ENCODE measurements around the gene C11orf68.
"Not testable (repeated sequence)": the region's sequence is repeated elsewhere in the genome, so short reads cannot be mapped to it uniquely, and the experiment has no call there.

The C11orf68 gene

DNA sequence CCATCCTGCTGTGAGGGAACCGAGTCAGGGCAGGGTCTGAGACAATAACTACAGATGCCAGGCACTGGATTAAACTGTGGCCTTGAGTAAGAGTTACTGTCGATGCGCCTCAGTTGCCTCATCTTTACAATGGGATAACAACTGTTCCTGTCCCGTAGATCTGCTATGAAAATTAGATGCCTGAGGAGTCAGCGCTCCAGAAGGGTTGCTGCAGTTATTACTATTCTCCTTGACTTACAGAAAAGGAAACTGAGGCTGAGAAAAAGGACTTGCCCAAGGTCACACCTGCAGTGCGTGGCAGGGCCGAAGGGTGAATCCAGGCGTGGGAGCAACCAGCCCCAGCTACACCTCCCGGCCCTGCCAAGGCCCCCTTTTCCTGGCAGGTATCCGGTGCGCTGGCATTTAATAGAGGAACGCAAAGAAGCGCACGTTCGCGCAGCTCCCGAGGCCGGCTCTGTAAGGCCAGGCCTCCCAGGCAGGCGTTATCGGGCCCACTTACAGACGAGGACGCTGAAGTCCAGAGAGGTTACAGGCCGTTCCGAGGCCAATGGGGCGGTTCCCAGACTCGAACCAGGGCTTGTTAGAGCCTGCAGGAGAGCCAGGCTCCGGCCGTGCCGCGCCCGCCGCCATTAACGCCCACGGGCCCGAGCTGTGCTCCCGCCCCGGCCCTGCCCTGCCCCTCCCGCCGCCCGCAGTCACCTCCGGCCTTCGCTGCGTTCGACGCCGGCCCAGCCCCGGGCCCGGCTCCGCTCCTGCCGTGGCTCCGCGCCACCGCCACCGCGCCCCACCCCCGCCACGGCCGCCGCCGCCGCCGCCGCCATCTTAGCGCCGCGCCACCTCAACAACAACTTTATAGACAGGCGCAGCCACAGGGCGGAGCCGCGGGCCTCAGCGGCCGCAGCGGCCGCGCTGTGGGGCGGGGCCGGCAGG is at the start of gene C11orf68:
Gene C11orf68 (minus strand): TSS at position 852 of the 930 bp plus-strand sequence. CDS start 31 bp downstream, at position 821.
- Mint-ChIP-seq H3K27ac (peak within 1 kb of the TSS; percentile 90), H3K9me3 (no peaks in the 10 kb centered on the region), H3K27me3 (no peaks in the 10 kb centered on the region), H3K36me3 (peaks cover 6% of the 10 kb centered on the region), H3K4me3 (peak within 1 kb of the TSS; percentile 91), H3K4me1 (peaks cover 55% of the 10 kb centered on the region)

DNA sequence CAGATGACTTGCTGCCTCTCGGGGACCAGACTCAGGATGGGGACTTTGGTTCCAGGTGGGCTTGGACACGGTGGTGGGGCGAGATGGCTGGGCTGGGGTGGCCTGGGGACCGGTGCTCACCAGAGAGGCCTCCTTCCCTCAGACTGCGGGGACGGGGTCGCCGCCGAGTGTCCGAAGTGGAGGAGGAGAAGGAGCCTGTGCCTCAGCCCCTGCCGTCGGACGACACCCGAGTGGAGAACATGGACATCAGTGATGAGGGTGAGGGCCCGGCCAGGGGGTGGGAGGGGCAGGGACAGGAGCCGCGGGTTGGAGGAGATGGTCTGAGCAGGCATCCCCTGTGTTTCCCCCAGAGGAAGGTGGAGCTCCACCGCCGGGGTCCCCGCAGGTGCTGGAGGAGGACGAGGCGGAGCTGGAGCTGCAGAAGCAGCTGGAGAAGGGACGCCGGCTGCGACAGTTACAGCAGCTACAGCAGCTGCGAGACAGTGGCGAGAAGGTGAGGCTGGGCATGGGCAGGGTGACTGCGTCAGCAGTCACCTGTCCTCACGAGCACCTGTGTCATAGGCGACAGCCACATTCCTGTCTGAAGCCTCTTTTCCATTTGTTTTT is 48.6 kb upstream of the C11orf68 start:
- peaks cover 38% of the 10 kb centered on the region for H3K4me1 Mint-ChIP-seq
- no peak overlapping the region for H3K27ac Mint-ChIP-seq
- no peaks in the 10 kb centered on the region for H3K9me3 Mint-ChIP-seq
- H3K4me3 Mint-ChIP-seq = no peak overlapping the region
- peaks cover 22% of the 10 kb centered on the region for H3K36me3 Mint-ChIP-seq
- no peaks in the 10 kb centered on the region for H3K27me3 Mint-ChIP-seq

- no peaks in the 10 kb centered on the region for H3K9me3 Mint-ChIP-seq
- no peaks in the 10 kb centered on the region for H3K27me3 Mint-ChIP-seq
- no peak overlapping the region for H3K4me3 Mint-ChIP-seq
- H3K4me1 Mint-ChIP-seq = peaks cover 41% of the 10 kb centered on the region
- H3K27ac Mint-ChIP-seq = no peak overlapping the region
- H3K36me3 Mint-ChIP-seq = peaks cover 22% of the 10 kb centered on the region
These were observed 47.3 kb upstream of the C11orf68 start for GRCh38 chr11:65965986-65966762.

- H3K4me1 Mint-ChIP-seq = peaks cover 39% of the 10 kb centered on the region
- H3K9me3 Mint-ChIP-seq = no peaks in the 10 kb centered on the region
- peaks cover 22% of the 10 kb centered on the region for H3K36me3 Mint-ChIP-seq
- H3K4me3 Mint-ChIP-seq = no peak overlapping the region
- no peak overlapping the region for H3K27ac Mint-ChIP-seq
- no peaks in the 10 kb centered on the region for H3K27me3 Mint-ChIP-seq
These were observed 46.0 kb upstream of the C11orf68 start for GRCh38 chr11:65964906-65965305.

GRCh38 chr11:65962141-65962564 is 43.3 kb upstream of the C11orf68 start:
- peak overlapping the region; percentile 94 for H3K4me3 Mint-ChIP-seq
- no peaks in the 10 kb centered on the region for H3K27me3 Mint-ChIP-seq
- H3K27ac Mint-ChIP-seq = peak overlapping the region; percentile 90
- H3K36me3 Mint-ChIP-seq = peaks cover 17% of the 10 kb centered on the region
- H3K4me1 Mint-ChIP-seq = peaks cover 46% of the 10 kb centered on the region
- H3K9me3 Mint-ChIP-seq = no peaks in the 10 kb centered on the region

DNA sequence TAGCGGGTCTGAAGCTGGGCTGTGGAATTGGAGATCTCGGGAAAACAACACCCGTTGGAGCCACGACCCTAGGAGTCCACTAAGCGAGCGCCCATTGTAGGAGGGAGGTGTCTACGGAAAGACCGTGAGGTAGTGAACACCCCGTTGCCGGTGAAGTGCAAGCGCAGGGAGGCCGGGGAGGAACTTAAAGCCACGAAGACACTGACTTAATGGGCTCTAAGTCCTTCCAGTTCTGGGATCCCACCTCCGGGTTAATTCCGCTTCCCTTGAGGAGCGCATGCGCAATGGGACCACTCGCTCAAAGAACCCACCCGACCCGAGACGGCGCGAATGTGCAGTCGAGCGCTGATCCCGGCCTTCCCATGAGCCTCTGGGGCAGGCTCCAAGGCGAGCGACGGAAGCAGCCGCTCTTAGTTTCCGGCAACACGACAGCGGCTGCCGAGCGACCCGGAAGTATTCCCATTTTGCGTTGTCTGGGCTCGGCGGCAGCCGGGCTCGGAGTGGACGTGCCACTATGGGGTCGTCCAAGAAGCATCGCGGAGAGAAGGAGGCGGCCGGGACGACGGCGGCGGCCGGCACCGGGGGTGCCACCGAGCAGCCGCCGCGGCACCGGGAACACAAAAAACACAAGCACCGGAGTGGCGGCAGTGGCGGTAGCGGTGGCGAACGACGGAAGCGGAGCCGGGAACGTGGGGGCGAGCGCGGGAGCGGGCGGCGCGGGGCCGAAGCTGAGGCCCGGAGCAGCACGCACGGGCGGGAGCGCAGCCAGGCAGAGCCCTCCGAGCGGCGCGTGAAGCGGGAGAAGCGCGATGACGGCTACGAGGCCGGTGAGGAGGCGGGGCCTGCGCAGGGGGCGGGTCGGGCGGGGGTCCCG is 42.6 kb upstream of the C11orf68 start, which contains the start of gene SART1:
Gene SART1 (plus strand): TSS at position 468 of the 874 bp plus-strand sequence. CDS start 47 bp downstream, at position 515.
- no peaks in the 10 kb centered on the region for H3K9me3 Mint-ChIP-seq
- H3K27me3 Mint-ChIP-seq = no peaks in the 10 kb centered on the region
- H3K36me3 Mint-ChIP-seq = peaks cover 17% of the 10 kb centered on the region
- peak within 1 kb of the TSS; percentile 99 for H3K27ac Mint-ChIP-seq
- H3K4me1 Mint-ChIP-seq = peaks cover 53% of the 10 kb centered on the region
- peak within 1 kb of the TSS; percentile 94 for H3K4me3 Mint-ChIP-seq

GRCh38 chr11:65960824-65961266 is 42.0 kb upstream of the C11orf68 start:
- Mint-ChIP-seq H3K4me1 (peaks cover 54% of the 10 kb centered on the region), H3K27me3 (no peaks in the 10 kb centered on the region), H3K4me3 (peak overlapping the region; percentile 94), H3K36me3 (peaks cover 16% of the 10 kb centered on the region), H3K9me3 (no peaks in the 10 kb centered on the region), H3K27ac (peak overlapping the region; percentile 99)

DNA sequence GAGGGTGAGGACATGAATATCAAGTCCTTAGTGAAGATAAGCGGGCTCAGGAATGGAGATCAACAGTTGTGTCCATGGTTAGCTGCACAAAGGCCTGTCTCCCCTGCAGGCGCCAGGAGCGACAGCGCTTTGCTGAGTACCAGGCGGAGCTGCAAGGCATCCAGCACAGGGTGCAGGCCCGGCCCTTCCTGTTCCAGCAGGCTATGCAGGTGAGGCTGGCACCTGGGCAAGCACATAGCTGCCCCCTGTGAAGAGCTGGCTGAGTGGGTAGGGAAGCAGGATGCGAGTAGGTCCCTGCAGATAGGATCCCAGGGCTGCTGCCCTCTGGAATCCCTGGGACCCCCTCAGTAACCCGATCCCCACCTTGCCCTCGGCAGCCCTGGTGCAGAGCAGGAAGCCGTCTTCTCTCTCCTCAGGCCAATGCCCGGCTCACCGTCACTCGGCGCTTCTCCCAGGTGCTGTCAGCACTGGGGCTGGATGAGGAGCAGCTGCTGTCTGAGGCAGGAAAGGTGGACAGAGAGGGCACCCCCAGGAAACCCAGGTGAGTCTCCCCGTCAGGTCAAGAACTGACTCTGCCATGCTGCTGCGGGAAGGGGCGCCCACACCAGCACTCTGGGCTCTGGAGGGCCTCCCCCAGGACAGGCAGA is 40.0 kb upstream of the C11orf68 start:
- Mint-ChIP-seq H3K4me3 (peak overlapping the region; percentile 11), H3K27ac (no peak overlapping the region), H3K4me1 (peaks cover 49% of the 10 kb centered on the region), H3K9me3 (no peaks in the 10 kb centered on the region), H3K27me3 (no peaks in the 10 kb centered on the region), H3K36me3 (peaks cover 13% of the 10 kb centered on the region)

DNA sequence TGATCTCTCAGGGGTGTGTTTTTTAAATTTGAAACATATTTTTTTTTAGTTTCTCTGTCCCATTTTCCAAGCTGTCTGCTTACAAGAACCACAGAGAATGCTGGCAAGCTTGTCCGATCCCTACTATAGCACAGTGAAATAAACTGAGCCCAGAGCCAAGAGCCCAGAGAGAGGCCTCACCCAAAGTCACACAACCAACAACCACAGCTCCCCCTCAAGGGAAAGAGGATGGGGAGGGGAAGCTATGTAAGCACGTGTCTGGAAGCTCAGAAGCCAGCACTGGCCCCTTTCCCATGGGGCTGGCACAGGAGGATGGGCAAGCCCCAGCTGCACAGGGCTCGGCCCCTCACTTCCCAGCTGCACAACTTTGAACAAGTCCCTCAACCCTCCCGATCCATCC is 39.4 kb upstream of the C11orf68 start:
- H3K36me3 Mint-ChIP-seq = peaks cover 13% of the 10 kb centered on the region
- peak overlapping the region; percentile 47 for H3K4me3 Mint-ChIP-seq
- H3K9me3 Mint-ChIP-seq = no peaks in the 10 kb centered on the region
- peaks cover 43% of the 10 kb centered on the region for H3K4me1 Mint-ChIP-seq
- H3K27me3 Mint-ChIP-seq = no peaks in the 10 kb centered on the region
- H3K27ac Mint-ChIP-seq = peak overlapping the region; percentile 70

DNA sequence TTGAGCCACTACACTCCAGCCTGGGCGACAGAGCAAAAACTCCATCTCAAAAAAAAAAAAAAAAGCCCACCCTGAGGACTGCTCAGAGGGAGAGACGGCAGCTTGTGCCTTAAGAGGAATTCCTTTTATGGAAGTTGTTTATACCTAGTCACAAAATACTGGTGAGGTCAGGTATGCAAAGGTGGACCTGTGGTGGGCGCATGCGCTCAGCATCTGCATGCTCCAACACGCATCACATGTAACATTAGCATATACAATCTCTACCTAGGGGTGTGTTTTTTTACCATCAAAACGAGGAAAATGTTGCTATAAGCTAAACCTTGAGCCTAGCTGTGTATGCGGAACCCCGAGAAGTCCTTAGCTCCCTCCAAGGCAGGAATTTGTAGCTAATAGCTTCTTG is 35.9 kb upstream of the C11orf68 start:
- no peak overlapping the region for H3K27ac Mint-ChIP-seq
- no peak overlapping the region for H3K4me3 Mint-ChIP-seq
- no peaks in the 10 kb centered on the region for H3K9me3 Mint-ChIP-seq
- peaks cover 21% of the 10 kb centered on the region for H3K4me1 Mint-ChIP-seq
- no peaks in the 10 kb centered on the region for H3K36me3 Mint-ChIP-seq
- no peaks in the 10 kb centered on the region for H3K27me3 Mint-ChIP-seq

- no peaks in the 10 kb centered on the region for H3K36me3 Mint-ChIP-seq
- H3K27me3 Mint-ChIP-seq = no peaks in the 10 kb centered on the region
- no peaks in the 10 kb centered on the region for H3K9me3 Mint-ChIP-seq
- H3K4me1 Mint-ChIP-seq = peaks cover 20% of the 10 kb centered on the region
- no peak overlapping the region for H3K27ac Mint-ChIP-seq
- no peak overlapping the region for H3K4me3 Mint-ChIP-seq
These were observed 34.6 kb upstream of the C11orf68 start for GRCh38 chr11:65953471-65953870.

GRCh38 chr11:65952052-65952521 is 33.2 kb upstream of the C11orf68 start:
- Mint-ChIP-seq H3K4me1 (peaks cover 7% of the 10 kb centered on the region), H3K27me3 (no peaks in the 10 kb centered on the region), H3K9me3 (no peaks in the 10 kb centered on the region), H3K36me3 (no peaks in the 10 kb centered on the region), H3K27ac (no peak overlapping the region), H3K4me3 (no peak overlapping the region)

DNA sequence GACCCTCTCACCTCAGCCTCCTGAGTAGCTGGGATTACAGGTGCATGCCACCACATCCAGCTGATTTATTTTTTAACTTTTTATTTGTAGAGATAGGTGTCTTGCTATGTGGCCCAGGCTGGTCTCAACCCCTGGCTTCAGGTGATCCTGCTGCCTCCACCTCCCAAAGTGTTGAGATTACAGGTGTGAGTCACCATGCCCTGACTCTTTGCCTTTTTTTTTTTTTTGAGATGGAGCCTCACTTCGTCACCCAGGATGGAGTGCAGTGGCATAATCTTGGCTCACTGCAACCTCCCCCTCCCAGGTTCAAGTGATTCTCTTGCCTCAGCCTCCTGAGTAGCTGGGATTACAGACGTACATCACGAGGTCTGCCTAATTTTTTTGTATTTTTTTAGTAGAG is 32.8 kb upstream of the C11orf68 start:
- not testable (repeated sequence) for H3K27me3 Mint-ChIP-seq, H3K27ac Mint-ChIP-seq, H3K36me3 Mint-ChIP-seq, H3K9me3 Mint-ChIP-seq, H3K4me1 Mint-ChIP-seq, H3K4me3 Mint-ChIP-seq

DNA sequence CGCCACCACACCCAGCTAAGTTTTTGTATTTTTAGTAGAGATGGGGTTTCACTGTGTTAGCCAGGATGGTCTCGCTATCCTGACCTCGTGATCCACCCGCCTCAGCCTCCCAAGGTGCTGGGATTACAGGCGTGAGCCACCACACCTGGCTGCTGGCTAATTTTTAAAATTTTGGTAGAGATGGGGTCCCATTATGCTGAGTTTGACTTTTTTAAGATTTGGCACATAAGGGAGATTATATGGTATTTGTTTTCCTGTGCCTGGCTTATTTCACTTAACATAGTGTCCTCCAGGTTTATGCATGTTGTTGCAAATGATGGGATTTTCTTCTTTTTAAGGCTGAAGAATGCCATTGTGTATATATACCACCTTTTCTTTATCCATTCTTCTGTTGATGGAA is 31.8 kb upstream of the C11orf68 start:
- not testable (repeated sequence) for H3K27me3 Mint-ChIP-seq, H3K4me1 Mint-ChIP-seq, H3K27ac Mint-ChIP-seq, H3K4me3 Mint-ChIP-seq, H3K9me3 Mint-ChIP-seq, H3K36me3 Mint-ChIP-seq
